GM18499 (cell line): ENCODE results near the gene ELAVL3.
"Not testable (repeated sequence)": the region's sequence is repeated elsewhere in the genome, so short reads cannot be mapped to it uniquely, and the experiment has no call there.

Experiments used
- ATAC-seq: cut with Tn5 transposase; IDR thresholded peaks from one replicate; pipeline ENCODE4 v1.9.1; 2021; ENCODE audit warnings: moderate number of reproducible peaks; ENCODE audit not compliant: insufficient read depth, unreplicated experiment

Gene ELAVL3

GRCh38 chr19:11461453-11461852 is 19.4 kb downstream of the ELAVL3 start:
- ATAC-seq = no peak

DNA sequence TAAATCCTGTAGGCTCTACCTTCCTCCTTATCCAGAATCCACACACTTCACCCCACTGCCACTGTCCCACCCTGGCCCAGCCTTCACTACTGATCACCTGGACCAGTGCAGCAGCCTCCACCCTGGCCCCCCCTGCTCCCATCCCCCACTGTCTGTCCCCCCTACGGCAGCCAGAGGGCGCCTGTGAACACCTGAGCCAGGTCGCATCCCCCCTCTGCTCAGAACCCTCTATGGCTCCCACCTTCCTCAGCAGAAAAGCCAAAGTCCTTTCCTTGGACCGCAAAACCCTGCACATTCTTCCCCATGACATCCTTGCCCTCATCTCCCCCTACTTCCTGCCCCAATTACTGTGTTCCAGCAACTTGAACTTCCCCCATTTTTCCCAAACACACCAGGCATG is 20.6 kb downstream of the ELAVL3 start:
- no peak for ATAC-seq

DNA sequence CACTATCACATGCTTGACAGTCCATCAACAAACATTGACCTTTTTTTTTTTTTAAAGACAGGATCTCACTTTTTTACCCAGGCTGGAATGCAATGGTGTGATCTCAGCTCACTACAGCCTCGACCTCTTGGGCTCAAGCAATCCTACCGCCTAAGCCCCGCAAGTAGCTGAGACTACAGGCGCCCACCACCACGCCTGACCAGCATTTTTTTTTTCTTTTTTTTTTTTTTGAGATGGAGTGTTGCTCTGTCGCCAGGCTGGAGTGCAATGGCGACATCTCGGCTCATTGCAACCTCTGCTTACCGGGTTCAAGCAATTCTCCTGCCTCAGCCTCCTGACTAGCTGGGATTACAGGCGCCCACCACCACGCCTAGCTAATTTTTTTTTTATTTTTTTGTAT is 21.9 kb downstream of the ELAVL3 start:
- ATAC-seq = not testable (repeated sequence)

DNA sequence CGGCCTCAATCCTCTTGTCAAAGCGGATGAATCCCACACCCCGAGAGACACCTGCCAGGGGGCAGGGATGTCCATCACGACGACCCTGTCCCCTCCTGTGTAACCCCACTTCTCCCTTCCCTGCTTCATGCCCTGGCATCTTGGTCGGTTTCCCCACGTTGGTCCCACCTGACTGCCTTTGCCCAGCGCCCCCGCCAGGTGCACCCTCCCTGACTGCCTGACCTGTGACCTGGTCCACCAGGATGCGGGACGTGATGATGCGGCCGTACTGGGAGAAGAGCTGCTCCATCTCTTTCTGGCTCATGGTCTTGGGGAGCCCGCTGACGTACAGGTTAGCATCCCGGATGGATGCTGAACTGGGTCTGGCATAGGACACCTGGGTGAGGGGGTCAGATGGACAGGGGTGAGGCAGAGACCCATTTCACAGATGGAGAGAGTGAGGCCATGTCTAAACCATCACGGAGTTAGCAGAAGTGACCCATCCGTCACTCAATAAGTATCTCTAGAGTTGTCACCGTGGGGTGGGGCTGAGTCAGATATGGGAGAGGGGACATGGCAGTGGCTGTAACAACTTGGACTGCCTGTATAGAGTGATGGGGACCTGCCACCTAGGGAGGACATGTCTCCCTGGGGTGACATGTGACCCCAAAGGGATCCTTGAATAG is 22.5 kb downstream of the ELAVL3 start:
- ATAC-seq = no peak

DNA sequence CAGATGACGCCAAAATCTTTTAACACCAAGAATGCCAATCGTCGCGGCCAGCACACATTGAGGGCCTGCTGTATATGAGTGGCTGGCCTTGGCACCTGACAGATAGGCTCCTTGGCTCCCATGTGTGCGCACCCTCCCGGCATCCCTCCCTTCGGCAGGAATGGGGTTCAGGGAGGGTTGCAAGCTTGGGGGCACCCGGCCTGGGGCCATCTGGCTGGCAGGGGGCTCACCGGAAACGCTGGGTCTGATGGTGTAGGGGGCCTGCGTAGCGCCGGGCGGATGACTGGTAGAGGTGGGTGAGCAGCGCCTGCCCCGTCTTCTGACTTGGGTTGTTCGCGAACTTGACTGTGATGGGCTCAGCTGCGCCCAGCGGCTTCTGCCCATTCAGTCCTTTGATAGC is 23.0 kb downstream of the ELAVL3 start:
- ATAC-seq = no peak

DNA sequence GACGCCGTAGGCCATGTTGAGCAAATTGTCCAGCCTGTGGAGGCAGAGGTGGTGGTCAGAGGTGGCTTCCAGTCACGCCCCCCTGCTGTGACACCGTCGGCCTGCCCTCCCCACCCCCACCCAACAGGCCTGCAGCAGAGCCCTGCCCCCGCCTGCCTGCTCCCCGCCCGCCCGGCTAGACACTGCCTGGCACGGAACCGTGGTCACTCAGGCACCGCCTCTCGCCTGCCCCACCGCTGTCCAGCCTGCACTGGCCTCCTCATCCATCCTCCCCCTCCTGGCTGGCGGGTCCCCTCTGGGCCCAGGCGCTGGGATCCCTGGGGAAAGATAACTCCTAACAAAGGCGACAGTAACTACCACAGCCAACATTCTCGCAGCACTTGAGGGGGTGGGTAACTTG is 23.7 kb downstream of the ELAVL3 start:
- no peak for ATAC-seq

GRCh38 chr19:11456659-11457058 is 24.2 kb downstream of the ELAVL3 start:
- no peak for ATAC-seq

- ATAC-seq = not testable (repeated sequence)
Observed at GRCh38 chr19:11455233-11455554, 25.7 kb downstream of the ELAVL3 start.

- no peak for ATAC-seq
Observed at GRCh38 chr19:11453468-11454341, 27.1 kb downstream of the ELAVL3 start.

GRCh38 chr19:11452620-11453310 is 28.1 kb downstream of the ELAVL3 start:
- ATAC-seq = no peak

DNA sequence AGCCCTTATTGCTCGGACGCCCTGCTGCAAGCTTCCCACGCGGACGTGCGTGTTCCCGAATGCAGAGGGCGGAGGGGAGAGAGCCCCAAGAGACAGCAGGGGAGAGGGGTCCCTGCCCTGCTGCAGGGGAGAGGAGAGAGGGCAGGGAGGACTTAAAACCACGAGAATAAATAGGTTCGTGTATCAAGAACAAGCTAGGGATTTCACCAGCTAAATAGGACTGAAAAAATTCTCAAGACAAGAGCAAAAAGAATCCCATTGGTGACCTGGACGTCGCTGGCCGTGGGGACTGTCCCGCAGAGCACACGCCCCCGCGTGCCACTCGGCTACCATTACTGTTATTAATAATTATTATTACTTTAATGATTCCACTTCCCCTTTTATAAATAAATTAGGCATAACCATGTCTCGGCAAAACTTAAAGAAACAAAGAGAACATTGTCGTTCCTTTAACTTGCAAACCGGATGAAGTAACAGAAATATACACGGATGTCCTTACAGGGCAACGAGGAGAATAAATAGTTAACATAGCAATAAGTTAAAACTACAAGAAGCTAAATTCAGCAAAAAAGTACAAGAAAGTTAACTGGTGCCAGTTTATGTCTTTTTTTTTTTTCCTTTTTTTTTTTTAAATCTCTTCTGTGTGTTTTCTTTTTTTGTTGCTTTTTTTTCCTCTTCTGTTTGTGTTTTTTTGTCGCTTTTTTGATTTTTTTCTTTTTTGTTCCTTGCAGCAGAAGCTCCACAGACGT is 28.8 kb downstream of the ELAVL3 start:
- ATAC-seq = no peak

GRCh38 chr19:11451327-11451870 is 29.4 kb downstream of the ELAVL3 start:
- ATAC-seq = no peak

- ATAC-seq = no peak
Observed at GRCh38 chr19:11450570-11451326, 30.1 kb downstream of the ELAVL3 start.

GRCh38 chr19:11448923-11449554 is 31.8 kb downstream of the ELAVL3 start:
- no peak for ATAC-seq

GRCh38 chr19:11448410-11448809 is 32.4 kb downstream of the ELAVL3 start:
- no peak for ATAC-seq

- ATAC-seq = no peak
Observed at GRCh38 chr19:11447347-11448262, 33.2 kb downstream of the ELAVL3 start.

DNA sequence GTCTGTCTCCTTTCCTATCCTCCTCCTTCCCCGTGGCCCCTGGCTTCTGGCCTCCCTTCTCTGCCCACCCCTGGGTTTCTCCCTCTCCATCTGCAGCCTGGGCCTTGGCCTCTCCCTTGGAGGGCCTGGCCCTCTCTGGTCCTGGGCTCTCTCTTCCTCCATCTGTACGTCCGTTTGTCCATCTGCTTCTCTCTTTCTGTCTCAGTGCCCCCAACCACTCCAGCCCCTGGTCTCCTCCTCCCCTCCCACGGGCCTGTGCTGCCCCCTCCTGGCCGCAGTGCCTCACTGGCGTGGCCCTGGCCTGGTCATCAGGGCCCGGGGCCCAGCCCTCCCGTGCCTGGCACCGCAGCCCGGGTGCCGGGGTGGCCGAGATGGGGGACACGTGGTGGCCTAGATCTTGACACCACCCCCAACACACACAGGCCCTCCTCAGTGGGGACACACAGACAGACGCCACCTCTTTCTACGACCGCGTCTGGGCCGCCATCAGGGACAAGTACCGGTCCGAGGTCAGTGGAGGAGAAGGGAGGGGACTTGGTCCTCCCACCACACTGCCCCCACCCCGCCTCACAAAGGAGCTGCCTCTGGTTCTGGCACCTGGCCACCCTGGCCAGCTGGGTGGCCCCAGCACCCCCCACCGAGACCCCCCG is 34.1 kb downstream of the ELAVL3 start:
- no peak for ATAC-seq

DNA sequence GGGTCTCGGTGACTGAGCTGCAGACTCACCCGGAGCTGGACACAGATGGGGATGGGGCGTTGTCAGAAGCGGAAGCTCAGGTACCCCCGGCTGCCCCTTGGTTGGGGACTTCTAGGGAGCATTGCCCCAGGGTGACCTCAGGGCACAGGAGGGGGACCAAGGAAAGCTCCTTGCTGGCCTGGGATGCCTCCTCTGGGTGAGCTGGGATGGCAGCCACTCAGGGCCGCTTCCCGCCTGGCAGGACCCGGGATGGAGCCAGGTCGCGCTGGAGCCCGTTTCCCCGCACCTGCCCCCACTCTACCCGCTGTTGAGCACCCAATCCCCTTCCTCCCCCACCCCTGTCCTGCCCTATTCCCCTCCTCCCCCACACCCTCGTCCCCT is 34.6 kb downstream of the ELAVL3 start:
- no peak for ATAC-seq
